ENCODE data around the gene PDLIM7.

DNA sequence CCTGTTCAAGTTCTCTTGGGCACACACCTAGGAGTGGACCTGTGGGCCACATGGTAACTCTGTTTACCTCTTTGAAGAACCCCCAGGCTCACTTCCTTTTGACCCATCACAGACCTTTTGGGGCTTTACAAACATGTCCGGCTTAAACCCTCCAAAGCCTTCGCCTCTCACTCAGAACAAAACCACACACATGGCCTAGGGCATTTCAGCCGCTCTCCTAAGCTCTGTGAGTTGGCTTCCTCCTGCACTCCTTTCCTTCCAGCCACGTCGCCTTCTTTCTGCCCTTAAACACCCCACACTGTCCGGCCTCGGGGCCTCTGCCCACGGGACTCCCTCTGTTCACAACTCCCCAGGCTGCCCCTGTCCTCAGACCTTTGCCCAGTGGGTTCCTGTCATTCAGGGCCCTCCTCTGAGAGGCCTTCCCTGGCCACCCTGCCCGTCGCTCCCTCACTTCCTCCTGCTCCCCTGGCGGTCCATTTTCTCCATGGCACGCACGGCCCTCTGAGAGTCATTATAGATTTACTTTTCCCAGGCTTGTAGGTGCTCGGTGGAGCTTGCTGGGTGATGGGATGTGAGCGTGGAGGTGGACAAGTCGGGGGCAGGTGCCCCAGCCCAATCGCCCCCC lies 10.3 kb upstream of the PDLIM7 start:
- no peak for TF ChIP-seq EZH2 (IDR thresholded peaks at IDR 0.05)
- TF ChIP-seq, protein P1, sequence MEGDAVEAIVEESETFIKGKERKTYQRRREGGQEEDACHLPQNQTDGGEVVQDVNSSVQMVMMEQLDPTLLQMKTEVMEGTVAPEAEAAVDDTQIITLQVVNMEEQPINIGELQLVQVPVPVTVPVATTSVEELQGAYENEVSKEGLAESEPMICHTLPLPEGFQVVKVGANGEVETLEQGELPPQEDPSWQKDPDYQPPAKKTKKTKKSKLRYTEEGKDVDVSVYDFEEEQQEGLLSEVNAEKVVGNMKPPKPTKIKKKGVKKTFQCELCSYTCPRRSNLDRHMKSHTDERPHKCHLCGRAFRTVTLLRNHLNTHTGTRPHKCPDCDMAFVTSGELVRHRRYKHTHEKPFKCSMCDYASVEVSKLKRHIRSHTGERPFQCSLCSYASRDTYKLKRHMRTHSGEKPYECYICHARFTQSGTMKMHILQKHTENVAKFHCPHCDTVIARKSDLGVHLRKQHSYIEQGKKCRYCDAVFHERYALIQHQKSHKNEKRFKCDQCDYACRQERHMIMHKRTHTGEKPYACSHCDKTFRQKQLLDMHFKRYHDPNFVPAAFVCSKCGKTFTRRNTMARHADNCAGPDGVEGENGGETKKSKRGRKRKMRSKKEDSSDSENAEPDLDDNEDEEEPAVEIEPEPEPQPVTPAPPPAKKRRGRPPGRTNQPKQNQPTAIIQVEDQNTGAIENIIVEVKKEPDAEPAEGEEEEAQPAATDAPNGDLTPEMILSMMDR (IDR thresholded peaks at IDR 0.05), result no peak
- no peak for TF ChIP-seq EZH2phosphoT487 (IDR thresholded peaks at IDR 0.05)
